Activated CD4-positive, alpha-beta T cell treated with anti-CD3 and anti-CD28 coated beads, Interleukin-2, amount 50 U/mL, for 1 hour (primary cell): ENCODE measurements around the gene ACO1.

Experiments used
- DNase-seq: peaks from one replicate; pipeline ENCODE4 v3.0.0-alpha.2; 2020

The ACO1 gene

DNA sequence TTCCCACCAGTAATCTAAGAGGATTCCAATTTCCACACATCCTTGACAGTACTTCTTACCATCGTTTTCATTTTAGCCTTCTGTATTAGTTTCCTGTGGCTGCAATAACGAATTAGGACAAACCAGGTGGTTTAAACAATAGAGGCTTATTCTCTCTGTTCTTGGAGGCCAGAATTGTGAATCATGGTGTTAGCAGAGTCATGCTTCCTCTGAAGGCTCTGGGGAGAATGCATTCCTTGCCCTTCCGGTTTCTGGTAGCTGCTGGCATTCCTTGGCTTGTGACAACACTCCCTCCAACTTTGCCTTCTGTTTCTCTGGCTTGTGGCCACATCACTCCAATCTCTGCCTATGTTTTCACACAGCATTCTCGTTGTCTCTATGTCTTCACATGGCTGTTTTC lies 118.0 kb downstream of the ACO1 start:
- no peak for DNase-seq

DNA sequence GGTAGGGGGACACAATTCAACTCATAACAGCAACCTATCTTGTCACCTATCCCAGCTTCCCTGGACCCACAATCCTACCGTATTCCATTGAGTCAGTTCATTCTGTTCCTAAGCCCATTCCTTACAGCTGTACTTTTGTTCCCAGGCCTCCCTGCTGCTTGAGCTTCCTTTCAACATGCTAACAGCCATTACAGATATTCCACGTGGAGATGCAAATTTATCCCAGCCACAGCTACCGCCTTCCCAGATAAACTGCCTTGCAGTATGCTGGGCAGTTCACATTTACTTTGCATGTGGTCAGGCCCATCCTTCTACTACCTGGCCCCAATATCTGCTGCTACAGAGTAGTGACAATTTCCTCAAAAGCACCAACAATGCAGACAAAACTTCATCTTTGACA lies 118.6 kb downstream of the ACO1 start:
- DNase-seq = no peak
